Activated CD4-positive, alpha-beta T cell treated with anti-CD3 and anti-CD28 coated beads, Interleukin-10, Interleukin-2, amounts not matched to agents 100 ng/mL and 50 ng/mL, durations not matched to agents 16 hours and 8 hours (primary cell): Measurements from ENCODE around the gene TEX19.
"Not testable (repeated sequence)": the region's sequence is repeated elsewhere in the genome, so short reads cannot be mapped to it uniquely, and the experiment has no call there.

Experiments
- DNase-seq: peaks from one replicate; pipeline ENCODE4 v3.0.0-alpha.2; 2020

The TEX19 gene

DNA sequence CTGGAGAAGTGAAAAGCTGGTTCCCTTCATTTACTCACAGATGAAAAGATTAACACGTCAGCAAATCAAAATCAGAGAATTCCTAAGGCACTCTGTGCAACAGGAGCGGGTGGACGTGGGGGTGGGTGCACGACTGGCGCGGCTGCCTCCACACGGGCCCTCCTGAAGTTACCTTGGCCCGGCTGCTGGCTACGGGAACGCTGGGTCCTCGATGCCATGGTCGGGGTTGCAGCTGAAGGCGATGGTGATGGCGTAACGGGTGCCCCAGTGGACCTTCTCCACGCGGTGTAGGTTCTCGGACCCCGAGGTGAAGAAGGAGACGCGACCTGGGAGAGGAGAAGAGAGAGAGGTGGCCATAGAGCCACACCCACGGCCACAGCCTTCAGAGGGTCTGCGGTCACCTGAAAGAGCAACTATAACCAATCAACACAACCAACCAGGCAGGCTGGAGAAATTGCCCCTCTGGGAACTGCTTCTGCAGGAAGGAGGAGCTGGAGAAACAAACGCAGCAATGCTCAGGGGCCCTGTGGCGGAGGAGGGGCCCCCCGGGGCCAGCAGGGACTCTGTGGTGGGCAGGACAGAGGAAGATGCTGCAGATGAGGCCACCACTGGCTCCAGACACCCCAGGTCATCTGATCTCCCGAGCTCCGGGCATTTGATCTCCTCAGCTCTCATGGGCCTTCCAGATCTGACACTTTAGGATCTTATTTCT is 33.3 kb downstream of the TEX19 start:
- DNase-seq = no peak

DNA sequence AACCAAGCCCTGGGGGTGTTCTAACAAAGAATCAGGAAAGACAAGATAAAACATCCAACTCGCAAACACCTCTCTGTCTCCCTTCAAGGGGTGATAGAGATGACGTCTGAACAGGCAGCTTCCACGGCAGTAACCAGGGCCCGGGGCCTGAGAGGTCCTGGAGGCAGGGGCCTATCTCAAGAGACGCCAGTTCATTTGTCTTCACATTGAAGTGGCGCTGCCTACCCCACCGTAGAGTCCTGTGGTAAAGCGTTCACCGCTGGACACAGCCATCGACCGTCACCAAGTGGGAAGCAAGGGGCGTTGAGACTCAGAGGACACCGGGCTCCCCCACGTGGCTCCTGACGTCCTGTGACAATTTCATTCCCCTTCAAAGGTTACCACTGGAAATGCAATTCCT is 33.9 kb downstream of the TEX19 start:
- DNase-seq = no peak

DNA sequence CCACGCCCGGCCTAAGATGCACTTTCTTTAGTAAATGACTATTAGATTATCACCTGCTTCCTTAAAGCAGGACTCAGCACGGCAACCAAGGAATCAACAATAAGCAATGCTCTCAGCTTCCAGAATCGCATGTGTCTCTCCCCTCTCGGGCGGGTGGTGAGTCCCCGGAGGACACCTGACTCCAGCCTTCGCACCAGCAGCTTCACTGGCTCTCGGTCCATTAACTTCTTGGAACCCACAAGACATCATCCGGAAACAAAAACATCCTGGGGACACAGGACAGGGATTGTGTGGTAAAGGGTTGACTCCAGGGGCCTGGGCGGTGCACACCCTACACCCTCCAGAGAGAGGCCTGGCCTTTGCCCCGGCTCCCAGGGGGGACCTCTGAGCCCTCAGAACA is 35.2 kb downstream of the TEX19 start:
- no peak for DNase-seq

DNA sequence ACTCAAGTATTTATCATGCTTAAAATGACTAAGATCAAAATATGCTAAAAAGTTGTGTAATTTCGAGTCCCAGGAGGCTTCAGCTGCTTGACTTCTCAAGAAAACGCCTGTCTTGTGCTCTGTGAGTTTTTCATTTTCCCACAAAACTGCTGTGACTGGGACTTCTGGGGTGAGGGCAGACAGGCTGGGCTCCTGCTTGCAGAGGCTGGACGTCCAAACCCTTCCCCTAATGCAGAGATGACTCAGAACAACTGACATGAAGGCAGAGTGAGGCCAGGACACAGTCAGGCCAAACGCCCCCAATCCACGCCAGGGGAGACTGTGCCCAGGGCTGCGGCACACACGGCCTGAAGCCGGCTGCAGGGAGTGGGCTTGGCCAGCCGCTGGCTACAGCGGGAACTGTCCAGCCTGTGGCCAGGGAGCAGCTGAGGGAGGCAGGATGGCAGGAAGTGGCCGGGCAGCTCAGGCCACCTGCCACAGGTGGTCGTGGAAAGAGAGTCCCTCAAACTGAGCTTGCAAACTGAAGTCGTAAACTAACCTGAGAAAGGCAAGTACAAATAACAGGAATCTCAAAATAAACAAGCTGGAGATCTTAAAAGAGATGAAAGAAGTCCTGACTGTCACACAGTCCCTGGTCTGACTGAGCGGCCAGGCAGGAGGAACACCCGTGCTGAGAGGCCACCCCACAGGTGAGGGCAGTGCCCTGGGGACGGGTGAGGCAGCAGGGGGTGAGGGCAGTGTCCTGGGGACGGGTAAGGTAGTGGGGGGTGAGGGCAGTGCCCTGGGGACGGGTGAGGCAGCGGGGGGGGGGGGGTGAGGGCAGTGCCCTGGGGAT is 37.8 kb downstream of the TEX19 start:
- DNase-seq = no peak

DNA sequence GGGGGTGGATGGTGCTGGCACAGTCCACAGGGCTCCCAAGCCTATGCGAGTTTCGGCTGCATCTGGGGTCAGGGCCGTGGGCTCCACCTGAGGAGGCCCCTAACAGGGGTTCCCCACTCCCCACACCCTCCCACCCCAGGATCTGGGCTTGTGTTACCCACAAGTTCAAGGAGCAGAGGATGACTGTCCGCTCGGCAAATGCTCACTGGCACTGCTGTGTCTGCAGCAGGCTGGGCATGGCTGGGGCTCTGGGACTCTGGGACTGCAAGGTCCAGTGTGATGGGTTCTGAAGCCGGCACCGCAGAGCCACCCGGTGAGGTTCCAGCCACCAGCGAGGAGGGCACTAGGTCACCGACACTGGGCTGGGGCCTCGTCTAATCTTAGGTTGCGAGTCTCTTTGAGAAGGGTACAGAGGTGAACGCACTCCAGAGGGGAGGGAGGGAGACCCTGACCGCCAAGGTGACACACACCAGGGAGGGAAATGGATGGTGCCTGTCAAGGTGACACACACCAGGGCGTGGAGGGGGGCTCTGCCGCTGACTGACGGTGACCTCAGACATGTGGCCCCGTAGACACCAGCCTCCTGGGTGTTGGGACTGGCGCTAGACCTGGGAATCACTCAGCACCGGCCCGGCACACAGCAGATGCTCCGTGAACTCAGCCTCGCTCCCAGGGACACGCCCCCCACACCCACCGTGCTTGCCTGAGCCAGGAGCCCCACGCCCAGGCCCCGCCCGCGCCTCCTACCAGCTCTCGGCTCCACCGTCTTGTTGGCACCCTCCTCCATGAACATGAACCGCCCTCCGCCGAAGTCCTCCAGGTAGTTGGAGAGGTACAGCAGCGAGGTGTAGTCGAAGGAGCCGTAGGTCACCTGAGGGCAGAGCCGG is 38.6 kb downstream of the TEX19 start:
- no peak for DNase-seq

DNA sequence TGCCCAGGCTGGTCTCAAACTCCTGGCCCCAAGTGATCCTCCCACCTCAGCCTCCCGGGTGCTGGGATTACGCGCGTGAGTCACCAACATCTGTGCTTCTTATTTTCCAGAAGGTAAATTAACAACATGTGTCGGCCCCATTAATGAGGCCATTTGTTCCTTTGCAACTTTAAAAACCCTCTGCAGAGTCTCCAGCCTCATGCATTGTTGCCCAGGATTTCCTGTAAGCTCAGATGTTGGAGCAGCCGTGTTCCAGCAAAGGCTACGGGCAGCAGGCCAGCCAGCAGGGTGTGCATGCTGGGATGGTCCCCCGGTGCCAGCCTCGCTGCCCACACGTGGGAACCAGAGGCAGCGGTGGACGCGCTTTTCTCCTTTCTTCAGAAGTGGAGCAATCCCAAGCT is 40.0 kb downstream of the TEX19 start:
- no peak for DNase-seq

DNA sequence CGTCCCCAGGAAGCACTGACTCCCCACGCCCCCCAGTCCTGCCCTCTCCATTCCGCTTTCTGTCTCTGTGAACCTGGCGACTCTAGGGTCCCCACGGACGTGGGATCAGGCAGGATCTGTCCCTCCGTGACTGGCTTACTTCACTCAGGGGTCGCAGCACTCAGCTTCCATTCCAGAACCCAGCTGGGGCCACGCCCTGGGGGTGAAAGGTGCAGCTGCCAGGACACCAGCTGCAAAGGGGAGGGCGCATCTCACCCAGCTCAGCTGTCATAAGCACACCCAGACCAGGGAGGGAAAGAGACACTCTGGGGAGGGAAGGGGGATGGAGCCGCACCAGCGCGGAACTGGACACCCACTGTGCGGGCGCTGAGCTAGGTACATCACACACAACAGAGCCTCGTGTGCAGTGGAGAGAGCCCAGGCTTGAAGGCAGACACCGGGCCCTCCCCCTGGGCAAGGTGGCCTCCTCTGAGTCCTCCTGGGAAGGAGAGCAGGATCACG is 40.6 kb downstream of the TEX19 start:
- no peak for DNase-seq

DNA sequence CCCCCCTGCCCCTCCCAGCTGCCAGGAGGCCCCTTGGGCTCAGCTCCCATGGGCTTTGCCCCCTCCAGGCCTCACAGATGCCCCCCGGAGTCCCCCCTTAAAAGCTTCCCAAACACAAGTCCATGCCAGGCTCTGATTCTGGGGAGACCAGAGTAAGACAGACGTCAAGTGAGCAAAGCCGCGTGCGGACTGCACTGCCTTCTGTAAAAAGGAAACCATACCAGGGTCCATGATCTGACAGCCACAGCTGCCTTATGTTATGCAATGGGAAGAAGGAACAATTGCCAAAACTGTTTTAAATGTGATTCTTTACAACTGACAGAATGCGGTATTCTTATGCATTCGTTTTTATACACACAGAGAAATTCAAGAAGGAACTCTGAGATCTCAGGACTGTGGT is 41.2 kb downstream of the TEX19 start:
- DNase-seq = no peak

- DNase-seq = peak; percentile 77
Observed at GRCh38 chr17:82400830-82401229, 41.8 kb downstream of the TEX19 start.

DNA sequence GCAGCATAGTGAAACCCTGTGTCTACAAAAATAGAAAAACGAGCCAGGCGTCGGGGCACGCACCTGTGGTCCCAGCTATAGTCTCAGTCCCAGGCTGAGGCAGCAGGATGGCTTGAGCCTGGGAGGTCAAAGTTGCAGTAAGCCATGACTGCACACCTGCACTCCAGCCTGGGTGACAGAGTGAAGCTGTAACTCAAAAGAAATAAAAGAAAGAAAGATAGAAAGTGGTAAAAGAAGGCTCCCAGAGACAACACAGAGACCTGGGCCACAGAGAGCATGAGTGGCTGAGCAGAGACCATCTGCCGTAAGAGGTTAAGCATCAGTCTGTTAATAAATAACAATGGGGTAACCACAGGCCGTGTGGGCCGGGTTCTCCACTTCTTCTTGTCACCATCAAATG is 43.8 kb downstream of the TEX19 start:
- DNase-seq = no peak

- no peak for DNase-seq
Observed at GRCh38 chr17:82403662-82404660, 44.9 kb downstream of the TEX19 start.

DNA sequence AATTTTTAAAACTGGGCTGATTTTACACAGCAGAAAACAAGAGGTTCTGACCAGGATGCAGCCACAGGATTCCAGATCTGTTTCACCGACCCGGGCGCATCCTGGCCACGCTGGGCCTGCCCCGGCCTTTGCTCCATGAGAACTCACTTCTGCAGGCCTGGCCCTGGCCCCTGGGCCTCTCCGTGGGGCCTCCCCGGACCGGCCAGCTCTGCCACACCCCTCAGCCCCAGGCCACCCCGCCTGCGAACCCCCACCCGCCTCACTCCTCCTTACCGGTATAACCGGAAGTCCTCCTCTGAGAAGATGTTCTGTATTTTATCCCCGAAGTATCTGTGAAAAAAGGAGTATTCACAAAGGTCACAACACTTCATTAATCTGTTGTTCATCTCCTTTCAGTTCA is 46.0 kb downstream of the TEX19 start:
- DNase-seq = no peak

- DNase-seq = no peak
Observed at GRCh38 chr17:82406131-82406671, 47.2 kb downstream of the TEX19 start.

DNA sequence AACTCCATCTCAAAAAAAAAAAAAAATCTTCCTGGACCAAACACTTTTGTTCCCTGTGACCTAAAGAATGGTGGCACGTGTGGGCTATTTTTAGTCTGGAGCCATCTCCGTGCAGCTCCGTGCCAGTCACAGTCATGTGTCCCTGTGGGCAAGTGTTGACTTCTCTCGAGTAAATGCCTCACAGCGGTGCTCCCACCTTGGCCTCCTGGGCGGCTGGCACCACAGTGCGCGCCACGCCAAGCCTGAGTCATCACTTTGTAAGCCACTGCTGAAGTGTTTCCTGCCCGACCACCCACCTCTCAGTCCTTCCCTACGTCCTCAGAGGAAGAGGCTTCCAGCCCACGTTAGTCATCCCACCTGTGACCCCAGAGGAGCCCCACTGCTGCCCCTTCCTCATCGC is 48.2 kb downstream of the TEX19 start:
- DNase-seq = peak; percentile 10

- no peak for DNase-seq
Observed at GRCh38 chr17:82408288-82408937, 49.4 kb downstream of the TEX19 start.

DNA sequence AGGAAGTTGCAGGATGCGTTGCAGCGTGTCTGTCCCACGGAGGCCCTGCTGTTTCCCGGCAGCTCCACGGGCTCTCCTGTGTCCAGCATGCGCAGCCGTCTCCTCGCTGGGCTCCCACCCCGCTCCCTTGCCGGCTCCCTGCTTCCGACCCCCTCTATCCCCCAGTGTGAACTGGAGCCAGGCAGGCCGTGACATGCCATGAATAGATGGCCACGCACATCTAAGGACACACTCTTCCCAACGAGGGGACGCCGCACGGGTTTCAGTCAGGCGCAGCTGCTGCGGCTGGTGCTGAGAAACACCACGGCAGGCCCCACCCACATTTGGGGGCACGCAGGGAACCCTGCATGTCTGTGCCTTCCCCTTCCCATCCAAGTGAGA is 49.9 kb downstream of the TEX19 start:
- DNase-seq = no peak

DNA sequence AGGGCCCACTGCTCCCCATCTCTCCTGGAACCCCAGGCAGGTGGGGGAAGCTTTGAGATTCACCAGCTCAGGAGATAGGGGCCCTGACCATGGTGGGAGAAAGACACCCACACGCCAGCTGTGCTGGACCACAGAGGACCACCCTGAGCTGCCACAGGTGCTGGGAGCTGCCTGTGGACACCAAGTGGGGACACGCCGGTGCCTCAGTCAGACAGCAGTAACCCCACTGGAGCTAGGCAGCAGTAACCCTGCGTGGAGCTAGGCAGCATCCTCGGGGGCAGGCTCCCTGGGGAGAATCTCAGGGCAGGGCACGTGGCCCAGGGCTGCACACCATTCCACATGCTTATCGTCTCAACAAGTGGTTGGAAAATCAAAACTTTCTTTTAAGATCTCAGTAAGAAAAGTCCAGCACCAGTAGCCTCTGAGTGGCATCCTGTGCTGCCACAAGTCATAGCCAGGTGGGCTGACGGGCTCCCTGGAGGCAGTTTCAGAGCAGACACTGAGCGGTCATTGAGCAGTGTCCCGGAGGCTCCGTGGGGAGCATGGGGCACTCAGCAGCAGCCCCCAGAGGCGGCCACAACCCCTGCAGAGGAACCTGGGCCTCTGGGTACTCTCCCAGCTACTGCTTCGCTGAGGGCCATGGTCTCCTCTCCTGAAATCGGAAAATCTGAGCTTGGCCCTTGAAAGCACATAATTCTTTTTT is 51.1 kb downstream of the TEX19 start:
- no peak for DNase-seq

DNA sequence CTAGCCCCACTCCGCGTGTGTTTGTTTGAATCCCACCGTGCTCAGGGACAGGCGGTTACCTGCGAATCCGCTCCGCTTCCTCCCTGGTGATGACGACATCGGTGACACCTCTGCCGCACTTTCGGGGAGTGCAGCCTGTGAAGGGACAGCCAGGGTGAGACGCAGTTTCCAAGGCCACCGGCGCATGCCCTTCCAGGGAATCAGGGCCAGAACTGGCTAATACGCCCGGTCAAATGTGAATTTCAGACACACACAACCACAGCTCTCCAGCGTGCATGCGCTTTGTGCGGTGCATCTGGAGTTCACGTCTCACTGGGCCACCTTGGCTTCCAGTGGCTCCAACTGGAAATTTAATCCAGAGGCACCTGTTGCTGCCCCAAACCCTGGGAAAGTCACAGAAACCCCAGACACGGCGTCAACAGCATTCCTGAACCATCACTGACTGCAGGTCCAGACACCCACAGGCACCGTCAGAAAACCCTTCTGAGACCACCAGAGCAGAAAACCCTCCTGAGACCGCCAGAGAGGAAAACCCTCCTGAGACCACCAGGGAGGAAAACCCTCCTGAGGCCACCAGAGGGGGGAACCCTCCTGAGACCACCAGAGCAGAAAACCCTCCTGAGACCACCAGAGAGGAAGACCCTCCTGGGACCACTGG is 52.5 kb downstream of the TEX19 start:
- no peak for DNase-seq

DNA sequence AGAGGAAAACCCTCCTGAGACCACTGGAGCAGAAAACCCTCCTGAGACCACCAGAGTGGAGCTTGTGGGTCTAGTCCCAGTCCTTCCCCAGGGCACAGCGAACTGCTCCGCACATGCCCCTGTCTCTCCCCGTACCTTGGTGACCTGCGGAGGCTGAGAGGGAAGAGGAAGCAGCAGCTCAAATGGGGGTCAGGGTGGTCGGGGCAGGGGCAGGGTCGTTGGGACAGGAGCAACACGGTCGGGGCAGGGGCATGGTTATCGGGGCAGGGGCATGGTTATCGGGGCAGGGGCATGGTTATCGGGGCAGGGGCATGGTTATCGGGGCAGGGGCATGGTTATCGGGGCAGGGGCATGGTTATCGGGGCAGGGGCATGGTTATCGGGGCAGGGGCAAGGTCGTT is 53.0 kb downstream of the TEX19 start:
- DNase-seq = not testable (repeated sequence)
